IMR-90 (cell line): ENCODE measurements around the gene LOC101059915.

Experiments
- ATAC-seq: fragments of 200-7000 bp; cut with Tn5 transposase; 2 replicates; pipeline ENCODE4 v1.9.1; 2020; ENCODE audit warnings: low read depth, mild to moderate bottlenecking, moderate library complexity
- BruUV-seq: library from RNA; stranded (reverse); fragments of 400-500 nt; replicated peaks from 2 replicates; lab custom pipeline; 2021; lab: Mats Ljungman, UMichigan
- CTCF ChIA-PET: fragments of 300-600 bp; formaldehyde crosslinking; extraction: SDS; loops from one replicate; lab custom pipeline; 2021; ENCODE audit warnings: antibody characterized with exemption; lab: Yijun Ruan, JAX
- POLR2A ChIA-PET: fragments of 300-600 bp; sonication (Branson Sonifier 250); formaldehyde crosslinking; loops from one replicate; lab custom pipeline; 2022; ENCODE audit warnings: antibody characterized with exemption; ENCODE audit not compliant: unreplicated experiment; lab: Charles Lee
- DNase-seq: peaks from one replicate; pipeline ENCODE4 v3.0.0; 2013
- H2AFZ ChIP-seq: replicated peaks from 2 replicates; pipeline ENCODE3; 2013; ENCODE audit warnings: low read length, mild to moderate bottlenecking; ENCODE audit not compliant: poor library complexity
- H2AK5ac ChIP-seq: 2 replicates; pipeline ENCODE4 v1.6.1; 2013; ENCODE audit warnings: low read depth, low read length, inconsistent platforms
- H2AK9ac ChIP-seq: replicated peaks from 2 replicates; pipeline ENCODE3; 2013; ENCODE audit warnings: mild to moderate bottlenecking, low read depth, low read length, moderate library complexity; ENCODE audit not compliant: poor library complexity
- H2BK120ac ChIP-seq: 2 replicates; pipeline ENCODE4 v1.6.1; 2013; ENCODE audit warnings: low read depth, low read length, inconsistent platforms
- H2BK15ac ChIP-seq: 3 replicates; pipeline ENCODE4 v1.6.1; 2013; ENCODE audit warnings: low read depth, low read length, inconsistent platforms
- H2BK20ac ChIP-seq: 2 replicates; pipeline ENCODE4 v1.6.1; 2013; ENCODE audit warnings: low read depth, mild to moderate bottlenecking, inconsistent platforms, low read length, moderate library complexity
- H2BK5ac ChIP-seq: 2 replicates; pipeline ENCODE4 v1.6.1; 2013; ENCODE audit warnings: mild to moderate bottlenecking, low read depth, low read length, inconsistent platforms; ENCODE audit not compliant: poor library complexity, severe bottlenecking
- H3K14ac ChIP-seq: replicated peaks from 2 replicates; pipeline ENCODE4 v1.6.1; 2013; ENCODE audit warnings: low read depth, low read length, inconsistent platforms
- H3K18ac ChIP-seq: 2 replicates; pipeline ENCODE4 v1.6.1; 2013; ENCODE audit warnings: low read depth, low read length, control low read depth
- H3K23ac ChIP-seq: 2 replicates; pipeline ENCODE4 v1.6.1; 2013; ENCODE audit warnings: low read depth, low read length, inconsistent platforms
- H3K27ac ChIP-seq: 2 replicates; pipeline ENCODE4 v1.5.1; 2013; ENCODE audit warnings: mild to moderate bottlenecking, control low read depth, low read length; ENCODE audit not compliant: insufficient read depth
- H3K27me3 ChIP-seq: 2 replicates; pipeline ENCODE4 v1.6.1; 2013; ENCODE audit warnings: low read length; ENCODE audit not compliant: control insufficient read depth, insufficient read depth
- H3K36me3 ChIP-seq: 2 replicates; pipeline ENCODE4 v1.6.1; 2013; ENCODE audit warnings: low read length, mixed read lengths; ENCODE audit not compliant: control insufficient read depth, insufficient read depth
- H3K4ac ChIP-seq: 2 replicates; pipeline ENCODE4 v1.6.1; 2013; ENCODE audit warnings: low read depth, low read length, inconsistent platforms
- H3K4me1 ChIP-seq: 2 replicates; pipeline ENCODE4 v1.6.1; 2013; ENCODE audit warnings: low read length, mixed read lengths; ENCODE audit not compliant: control insufficient read depth, insufficient read depth
- H3K4me2 ChIP-seq: 2 replicates; pipeline ENCODE4 v1.6.1; 2013; ENCODE audit warnings: low read depth, mild to moderate bottlenecking, control low read depth, low read length, moderate library complexity
- H3K4me3 ChIP-seq: 2 replicates; pipeline ENCODE4 v1.5.1; 2013; ENCODE audit warnings: low read depth, mild to moderate bottlenecking, control low read depth, low read length, moderate library complexity; ENCODE audit not compliant: insufficient read depth
- H3K56ac ChIP-seq: 2 replicates; pipeline ENCODE4 v1.6.1; 2013; ENCODE audit warnings: low read length, inconsistent platforms; ENCODE audit not compliant: insufficient read depth; ENCODE audit errors: extremely low read depth
- H3K79me1 ChIP-seq, 2 experiments: 2 replicates each; pipeline ENCODE4 v1.6.1; 2013; ENCODE audit warnings: low read length in 2 of 2, inconsistent platforms in 1 of 2, low read depth in 1 of 2
- H3K9ac ChIP-seq: 2 replicates; pipeline ENCODE4 v1.6.1; 2013; ENCODE audit warnings: low read depth, low read length, control low read depth
- H3K9me1 ChIP-seq: 2 replicates; pipeline ENCODE4 v1.6.1; 2013; ENCODE audit warnings: low read length, inconsistent platforms; ENCODE audit not compliant: insufficient read depth
- H3K9me3 ChIP-seq: 2 replicates; pipeline ENCODE4 v1.6.1; 2013; ENCODE audit warnings: low read length; ENCODE audit not compliant: control insufficient read depth, insufficient read depth
- H4K20me1 ChIP-seq: 2 replicates; pipeline ENCODE4 v1.6.1; 2013; ENCODE audit warnings: low read length, inconsistent platforms; ENCODE audit not compliant: insufficient read depth
- H4K5ac ChIP-seq: 2 replicates; pipeline ENCODE4 v1.6.1; 2013; ENCODE audit warnings: mild to moderate bottlenecking, low read depth, low read length, control low read depth
- H4K8ac ChIP-seq, 2 experiments: 2 replicates each; pipeline ENCODE4 v1.6.1; 2013; ENCODE audit warnings: low read depth in 2 of 2, low read length in 2 of 2, control low read depth in 1 of 2, inconsistent platforms in 1 of 2
- H4K91ac ChIP-seq: 2 replicates; pipeline ENCODE4 v1.6.1; 2013; ENCODE audit warnings: low read depth, low read length, inconsistent platforms; ENCODE audit not compliant: insufficient read depth
- BHLHE40 ChIP-seq: fragments of 150-350 bp; IDR thresholded peaks from 2 replicates; pipeline ENCODE4 v1.6.1; 2016; ENCODE audit warnings: mild to moderate bottlenecking, low read depth, low read length
- CEBPB ChIP-seq: IDR thresholded peaks from 2 replicates; pipeline ENCODE4 v1.6.1; 2012; ENCODE audit warnings: low read depth, low read length, improper control_type of control experiment
- CHD1 ChIP-seq: IDR thresholded peaks from 2 replicates; pipeline ENCODE4 v1.6.1; 2012; ENCODE audit warnings: low read depth, low read length, improper control_type of control experiment
- CTCF ChIP-seq: conservative IDR thresholded peaks from 2 replicates; pipeline ENCODE4 v1.5.1; 2012; ENCODE audit warnings: mild to moderate bottlenecking, low read depth, low read length, improper control_type of control experiment
- FOS ChIP-seq: fragments of 150-350 bp; IDR thresholded peaks from 2 replicates; pipeline ENCODE4 v1.6.1; 2016; ENCODE audit warnings: low read depth, low read length
- MAFK ChIP-seq: IDR thresholded peaks from 2 replicates; pipeline ENCODE4 v1.6.1; 2012; ENCODE audit warnings: low read depth, low read length, improper control_type of control experiment
- MAZ ChIP-seq: IDR thresholded peaks from 2 replicates; pipeline ENCODE4 v1.6.1; 2012; ENCODE audit warnings: low read depth, mild to moderate bottlenecking, low read length, improper control_type of control experiment, moderate library complexity, borderline replicate concordance
- MXI1 ChIP-seq: IDR thresholded peaks from 2 replicates; pipeline ENCODE4 v1.6.1; 2012; ENCODE audit warnings: low read depth, mild to moderate bottlenecking, low read length, moderate library complexity, borderline replicate concordance
- NFE2L2 ChIP-seq: fragments of 150-350 bp; IDR thresholded peaks from 2 replicates; pipeline ENCODE4 v1.6.1; 2016; ENCODE audit warnings: low read depth, mild to moderate bottlenecking, low read length
- POLR2A ChIP-seq: IDR thresholded peaks from 2 replicates; pipeline ENCODE4 v1.6.1; 2012; ENCODE audit warnings: mild to moderate bottlenecking, low read depth, low read length
- RAD21 ChIP-seq: IDR thresholded peaks from 2 replicates; pipeline ENCODE4 v1.6.1; 2012; ENCODE audit warnings: low read length, improper control_type of control experiment
- RCOR1 ChIP-seq: IDR thresholded peaks from 2 replicates; pipeline ENCODE4 v1.6.1; 2012; ENCODE audit warnings: mild to moderate bottlenecking, low read length, improper control_type of control experiment; ENCODE audit not compliant: insufficient replicate concordance
- RFX5 ChIP-seq: IDR thresholded peaks from 2 replicates; pipeline ENCODE4 v1.8.0; 2012; ENCODE audit warnings: low read depth, mild to moderate bottlenecking, low read length, moderate library complexity
- SMC3 ChIP-seq: fragments of 150-350 bp; IDR thresholded peaks from 2 replicates; pipeline ENCODE4 v1.6.1; 2016; ENCODE audit warnings: low read depth, mild to moderate bottlenecking, antibody characterized with exemption, low read length, moderate library complexity
- WGBS, 2 experiments: methylation state at CpG; one replicate each; pipeline versions ENCODE4 v1.1.5 to v1.1.7; 2013; ENCODE audit warnings: missing lambda C conversion rate in 2 of 2; ENCODE audit not compliant: insufficient read length in 1 of 2; ENCODE audit errors: extremely low coverage in 2 of 2; 5-methylcytosine and 5-hydroxymethylcytosine counted together
- dilution Hi-C: fragments of 300-500 bp; cut with HindIII; formaldehyde crosslinking; loops from one replicate; pipeline ENCODE4 v1.14.3; 2018; ENCODE audit warnings: low sequenced_read_pairs; ENCODE audit not compliant: unreplicated experiment
- in situ Hi-C: fragments of 300-500 bp; cut with MboI; formaldehyde crosslinking; loops from 3 replicates; pipeline ENCODE4 v1.14.3; 2019; ENCODE audit warnings: low sequenced_read_pairs, inconsistent platforms, mixed read lengths
- intact Hi-C: fragments of 100-400 bp; cut with micrococcal nuclease; formaldehyde crosslinking; loops from 2 replicates; pipeline ENCODE4 v1.10.0; 2022
- TF ChIP-seq, protein P1 (sequence below): fragments of 150-350 bp; IDR thresholded peaks from 2 replicates; pipeline ENCODE4 v1.6.1; 2017; ENCODE audit warnings: mild to moderate bottlenecking, antibody characterized with exemption, low read length, low read depth
- TF ChIP-seq, protein P2 (sequence below): fragments of 150-350 bp; IDR thresholded peaks from 2 replicates; pipeline ENCODE4 v1.6.1; 2016; ENCODE audit warnings: low read depth, mild to moderate bottlenecking, low read length, moderate library complexity, borderline replicate concordance

Gene LOC101059915

GRCh38 chrX:71632923-71633657, 34.3 kb upstream of the LOC101059915 start:
- no peak overlapping the region for H2BK15ac ChIP-seq
- POLR2A ChIA-PET: no interaction called here
- no peak overlapping the region for H3K27ac ChIP-seq
- H3K9me3 ChIP-seq: no peaks in the 10 kb centered on the region
- no peak overlapping the region for H3K4me3 ChIP-seq
- no peaks in the 10 kb centered on the region for H3K79me1 ChIP-seq
- no peaks in the 10 kb centered on the region for H3K9me1 ChIP-seq
- in situ Hi-C loops: loop anchor here (25.0 kb wide), 1 partner anchor 871 kb away; no protein-coding TSS in a partner anchor
- H2AFZ ChIP-seq: no peak overlapping the region
- no peak overlapping the region; the same call in 1 of the 2 replicates for H3K56ac ChIP-seq
- no peak overlapping the region for H4K91ac ChIP-seq
- WGBS, 2 experiments: 100% methylated on average over 2 of the region's 10 CpGs; no CpG with 5 or more reads in 1 of the 2 experiments
- no peak overlapping the region for H3K4me2 ChIP-seq
- intact Hi-C loops: no loop called here
- H2BK120ac ChIP-seq: no peak overlapping the region
- ATAC-seq: no peak
- CTCF ChIA-PET: no interaction called here
- H3K4ac ChIP-seq: no peak overlapping the region
- no peak overlapping the region for H3K14ac ChIP-seq
- no TSS peak for BruUV-seq
- dilution Hi-C loops: no loop called here
- peaks cover 6% of the 10 kb centered on the region for H3K27me3 ChIP-seq
- no peak overlapping the region for H3K9ac ChIP-seq
- no peak overlapping the region for H4K5ac ChIP-seq
- H3K18ac ChIP-seq: no peak overlapping the region
- no peak for TF ChIP-seq RFX5
- TF ChIP-seq RAD21: no peak
- TF ChIP-seq, protein P1, sequence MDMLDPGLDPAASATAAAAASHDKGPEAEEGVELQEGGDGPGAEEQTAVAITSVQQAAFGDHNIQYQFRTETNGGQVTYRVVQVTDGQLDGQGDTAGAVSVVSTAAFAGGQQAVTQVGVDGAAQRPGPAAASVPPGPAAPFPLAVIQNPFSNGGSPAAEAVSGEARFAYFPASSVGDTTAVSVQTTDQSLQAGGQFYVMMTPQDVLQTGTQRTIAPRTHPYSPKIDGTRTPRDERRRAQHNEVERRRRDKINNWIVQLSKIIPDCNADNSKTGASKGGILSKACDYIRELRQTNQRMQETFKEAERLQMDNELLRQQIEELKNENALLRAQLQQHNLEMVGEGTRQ: no peak
- TF ChIP-seq NFE2L2: no peak
- TF ChIP-seq CHD1: no peak
- no peak for TF ChIP-seq MAZ
- TF ChIP-seq, protein P2, sequence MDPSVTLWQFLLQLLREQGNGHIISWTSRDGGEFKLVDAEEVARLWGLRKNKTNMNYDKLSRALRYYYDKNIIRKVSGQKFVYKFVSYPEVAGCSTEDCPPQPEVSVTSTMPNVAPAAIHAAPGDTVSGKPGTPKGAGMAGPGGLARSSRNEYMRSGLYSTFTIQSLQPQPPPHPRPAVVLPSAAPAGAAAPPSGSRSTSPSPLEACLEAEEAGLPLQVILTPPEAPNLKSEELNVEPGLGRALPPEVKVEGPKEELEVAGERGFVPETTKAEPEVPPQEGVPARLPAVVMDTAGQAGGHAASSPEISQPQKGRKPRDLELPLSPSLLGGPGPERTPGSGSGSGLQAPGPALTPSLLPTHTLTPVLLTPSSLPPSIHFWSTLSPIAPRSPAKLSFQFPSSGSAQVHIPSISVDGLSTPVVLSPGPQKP: no peak
- no peak for TF ChIP-seq CTCF
- TF ChIP-seq CEBPB: no peak
- TF ChIP-seq SMC3: no peak
- TF ChIP-seq FOS: no peak
- TF ChIP-seq MAFK: no peak
- no peak for TF ChIP-seq BHLHE40
- TF ChIP-seq MXI1: no peak
- no peak for TF ChIP-seq RCOR1
- no peak for TF ChIP-seq POLR2A
- no peak overlapping the region for H2BK5ac ChIP-seq
- no peak overlapping the region for H2AK5ac ChIP-seq
- H2AK9ac ChIP-seq: no peak overlapping the region
- H3K4me1 ChIP-seq: no peaks in the 10 kb centered on the region
- no peak overlapping the region for H4K8ac ChIP-seq
- H3K23ac ChIP-seq: no peak overlapping the region
- DNase-seq: no peak
- no peaks in the 10 kb centered on the region for H3K36me3 ChIP-seq
- H4K20me1 ChIP-seq: no peaks in the 10 kb centered on the region
- no peak overlapping the region for H2BK20ac ChIP-seq
